Cerebellar nuclear complex (tissue), 1 donor: ENCODE data around the gene ARL6.
"Not testable (repeated sequence)": the region's sequence is repeated elsewhere in the genome, so short reads cannot be mapped to it uniquely, and the experiment has no call there.

Source experiments
- DNase-seq, 2 experiments: peaks; one replicate each; lab custom pipeline; 2025; lab: John Stamatoyannopoulos, UW

ARL6 gene

GRCh38 chr3:97821774-97822358 is 57.3 kb downstream of the ARL6 start, which contains the start of gene CRYBG3:
TSS of gene CRYBG3 (plus strand) at chr3:97822011. CDS start at chr3:97822207, 196 bp downstream.
- DNase-seq, result no peak

GRCh38 chr3:97822359-97822775 is 57.8 kb downstream of the ARL6 start:
- DNase-seq, result no peak

- no peak for DNase-seq
Observed at GRCh38 chr3:97823046-97824004, 58.8 kb downstream of the ARL6 start.

GRCh38 chr3:97825101-97825500 is 60.5 kb downstream of the ARL6 start:
- DNase-seq, result no peak

- no peak for DNase-seq
Observed at GRCh38 chr3:97827741-97828471, 63.3 kb downstream of the ARL6 start.

GRCh38 chr3:97829198-97829597 is 64.6 kb downstream of the ARL6 start:
- no peak for DNase-seq

- no peak for DNase-seq
Observed at GRCh38 chr3:97830638-97831037, 66.1 kb downstream of the ARL6 start.

- DNase-seq, result no peak
Observed at GRCh38 chr3:97831140-97831539, 66.6 kb downstream of the ARL6 start.

GRCh38 chr3:97833184-97833583 is 68.6 kb downstream of the ARL6 start:
- not testable (repeated sequence) for DNase-seq

- no peak for DNase-seq
Observed at GRCh38 chr3:97835761-97836160, 71.2 kb downstream of the ARL6 start.

GRCh38 chr3:97838393-97838792 is 73.8 kb downstream of the ARL6 start:
- no peak for DNase-seq

GRCh38 chr3:97839944-97840343 is 75.4 kb downstream of the ARL6 start:
- no peak for DNase-seq

- DNase-seq, result no peak
Observed at GRCh38 chr3:97841304-97841703, 76.7 kb downstream of the ARL6 start.

GRCh38 chr3:97841956-97842355 is 77.4 kb downstream of the ARL6 start:
- no peak for DNase-seq

GRCh38 chr3:97848779-97849178 is 84.2 kb downstream of the ARL6 start:
- no peak for DNase-seq
